Activated CD4-positive, alpha-beta T cell treated with anti-CD3 and anti-CD28 coated beads, Interleukin-2, amount 10 ng/mL, durations not matched to agents 7 days and 5 days (primary cell): Measurements from ENCODE around the gene PARN. TPM values are rescaled to one million over a fixed set of nuclear protein-coding genes. Genes with fewer than 3 reads are reported as not detected.
"Not testable (repeated sequence)": the region's sequence is repeated elsewhere in the genome, so short reads cannot be mapped to it uniquely, and the experiment has no call there.

Experiments
- CTCF ChIA-PET: fragments of 350-600 bp; sonication (Branson Sonifier 250); formaldehyde crosslinking; loops from one replicate; lab custom pipeline; 2021; ENCODE audit warnings: antibody characterized with exemption; lab: Charles Lee
- POLR2A ChIA-PET: fragments of 350-600 bp; sonication (Branson Sonifier 250); formaldehyde crosslinking; loops from one replicate; lab custom pipeline; 2021; ENCODE audit warnings: antibody characterized with exemption; lab: Charles Lee
- DNase-seq: peaks from one replicate; pipeline ENCODE4 v3.0.0-alpha.2; 2020
- H3K27ac Mint-ChIP-seq: one replicate; pipeline ENCODE4 v1.8.0; 2021; ENCODE audit warnings: mild to moderate bottlenecking, moderate library complexity, mixed read lengths
- H3K27me3 Mint-ChIP-seq: one replicate; pipeline ENCODE4 v1.8.0; 2021; ENCODE audit warnings: mixed read lengths
- H3K36me3 Mint-ChIP-seq: one replicate; pipeline ENCODE4 v1.8.0; 2021; ENCODE audit warnings: low read depth, mixed read lengths
- H3K4me1 Mint-ChIP-seq: one replicate; pipeline ENCODE4 v1.8.0; 2021; ENCODE audit warnings: mixed read lengths
- H3K4me3 Mint-ChIP-seq: one replicate; pipeline ENCODE4 v1.8.0; 2021; ENCODE audit warnings: mild to moderate bottlenecking, moderate library complexity, mixed read lengths
- H3K9me3 Mint-ChIP-seq: one replicate; pipeline ENCODE4 v1.8.0; 2021; ENCODE audit warnings: mixed read lengths
- total RNA-seq, 2 experiments: library from RNA; stranded (reverse); gene quantifications; one replicate each; pipeline ENCODE4 v1.2.3, GENCODE V29; 2021

The PARN gene
- total RNA-seq, 2 experiments from 2014 or later: 41.1 to 51.8 TPM

- no peak for DNase-seq
- H3K9me3 Mint-ChIP-seq: no peaks in the 10 kb centered on the region
- no peaks in the 10 kb centered on the region for H3K36me3 Mint-ChIP-seq
- ChIA-PET POLR2A (no interaction called here), CTCF (interaction anchor here (0.6 to 1.2 kb wide), 3 partner anchors 29 to 768 kb away, joined by 3 read pairs; no protein-coding TSS in a partner anchor)
- H3K27me3 Mint-ChIP-seq: no peaks in the 10 kb centered on the region
- no peak overlapping the region for H3K27ac Mint-ChIP-seq
- no peak overlapping the region for H3K4me3 Mint-ChIP-seq
- no peaks in the 10 kb centered on the region for H3K4me1 Mint-ChIP-seq
Measured at GRCh38 chr16:14444979-14445810, 184.9 kb downstream of the PARN start.

GRCh38 chr16:14441533-14441932 lies 188.5 kb downstream of the PARN start:
- H3K27me3 Mint-ChIP-seq, POLR2A ChIA-PET, H3K4me3 Mint-ChIP-seq, DNase-seq, H3K27ac Mint-ChIP-seq, H3K36me3 Mint-ChIP-seq, CTCF ChIA-PET, H3K9me3 Mint-ChIP-seq: not testable (repeated sequence)
- H3K4me1 Mint-ChIP-seq: peaks cover 19% of the 10 kb centered on the region

GRCh38 chr16:14438256-14438655 lies 191.8 kb downstream of the PARN start:
- Mint-ChIP-seq H3K4me3 (no peak overlapping the region), H3K27ac (no peak overlapping the region), H3K9me3 (no peaks in the 10 kb centered on the region), H3K4me1 (peaks cover 34% of the 10 kb centered on the region), H3K27me3 (no peaks in the 10 kb centered on the region), H3K36me3 (peaks cover 13% of the 10 kb centered on the region)
- ChIA-PET CTCF (interaction anchor here (0.6 kb wide), 2 partner anchors 1109 to 1814 kb away, joined by 3 to 4 read pairs; no protein-coding TSS in a partner anchor), POLR2A (no interaction called here)
- DNase-seq: no peak

- H3K36me3 Mint-ChIP-seq: peaks cover 14% of the 10 kb centered on the region
- no peak overlapping the region for H3K27ac Mint-ChIP-seq
- no peaks in the 10 kb centered on the region for H3K9me3 Mint-ChIP-seq
- peaks cover 34% of the 10 kb centered on the region for H3K4me1 Mint-ChIP-seq
- DNase-seq: no peak
- H3K27me3 Mint-ChIP-seq: no peaks in the 10 kb centered on the region
- H3K4me3 Mint-ChIP-seq: no peak overlapping the region
- CTCF ChIA-PET: no interaction called here
- POLR2A ChIA-PET: no interaction called here
Measured at GRCh38 chr16:14437426-14437825, 192.6 kb downstream of the PARN start.

- Mint-ChIP-seq H3K27me3 (no peaks in the 10 kb centered on the region), H3K27ac (peak overlapping the region; percentile 86), H3K4me1 (peaks cover 34% of the 10 kb centered on the region), H3K36me3 (peaks cover 19% of the 10 kb centered on the region), H3K4me3 (peak overlapping the region; percentile 3), H3K9me3 (no peaks in the 10 kb centered on the region)
- ChIA-PET POLR2A (no interaction called here), CTCF (no interaction called here)
- peak; percentile 23 for DNase-seq
Measured at GRCh38 chr16:14436401-14436955, 193.6 kb downstream of the PARN start.

- H3K9me3 Mint-ChIP-seq: no peaks in the 10 kb centered on the region
- peak overlapping the region; percentile 69 for H3K27ac Mint-ChIP-seq
- no peak for DNase-seq
- peaks cover 19% of the 10 kb centered on the region for H3K36me3 Mint-ChIP-seq
- H3K4me3 Mint-ChIP-seq: no peak overlapping the region
- ChIA-PET POLR2A (no interaction called here), CTCF (no interaction called here)
- H3K27me3 Mint-ChIP-seq: no peaks in the 10 kb centered on the region
- peaks cover 34% of the 10 kb centered on the region for H3K4me1 Mint-ChIP-seq
Measured at GRCh38 chr16:14434860-14435259, 195.2 kb downstream of the PARN start.

- DNase-seq, H3K36me3 Mint-ChIP-seq, H3K4me1 Mint-ChIP-seq, H3K4me3 Mint-ChIP-seq, CTCF ChIA-PET, H3K9me3 Mint-ChIP-seq, H3K27ac Mint-ChIP-seq, H3K27me3 Mint-ChIP-seq, POLR2A ChIA-PET: not testable (repeated sequence)
Measured at GRCh38 chr16:14428971-14429637, 201.0 kb downstream of the PARN start.

- ChIA-PET CTCF (interaction anchor here (0.6 kb wide), 1 partner anchor 91 kb away, joined by 3 read pairs; no protein-coding TSS in a partner anchor), POLR2A (no interaction called here)
- Mint-ChIP-seq H3K4me1 (no peaks in the 10 kb centered on the region), H3K27ac (no peak overlapping the region), H3K4me3 (no peak overlapping the region), H3K36me3 (peaks cover 6% of the 10 kb centered on the region), H3K9me3 (no peaks in the 10 kb centered on the region), H3K27me3 (no peaks in the 10 kb centered on the region)
- no peak for DNase-seq
Measured at GRCh38 chr16:14428043-14428442, 202.0 kb downstream of the PARN start.

GRCh38 chr16:14427371-14427948 lies 202.6 kb downstream of the PARN start:
- Mint-ChIP-seq H3K27me3 (no peaks in the 10 kb centered on the region), H3K4me1 (no peaks in the 10 kb centered on the region), H3K36me3 (peaks cover 5% of the 10 kb centered on the region), H3K9me3 (no peaks in the 10 kb centered on the region), H3K4me3 (no peak overlapping the region), H3K27ac (no peak overlapping the region)
- no peak for DNase-seq
- ChIA-PET POLR2A (no interaction called here), CTCF (interaction anchor here (1.2 kb wide), 1 partner anchor 46 kb away, joined by 3 read pairs; no protein-coding TSS in a partner anchor)

GRCh38 chr16:14424595-14424994 lies 205.5 kb downstream of the PARN start:
- POLR2A ChIA-PET: no interaction called here
- CTCF ChIA-PET: no interaction called here
- Mint-ChIP-seq H3K4me1 (no peaks in the 10 kb centered on the region), H3K4me3 (no peak overlapping the region), H3K27ac (no peak overlapping the region), H3K36me3 (no peaks in the 10 kb centered on the region), H3K27me3 (no peaks in the 10 kb centered on the region), H3K9me3 (no peaks in the 10 kb centered on the region)
- no peak for DNase-seq

- ChIA-PET CTCF (no interaction called here), POLR2A (no interaction called here)
- no peaks in the 10 kb centered on the region for H3K9me3 Mint-ChIP-seq
- no peaks in the 10 kb centered on the region for H3K36me3 Mint-ChIP-seq
- H3K4me1 Mint-ChIP-seq: no peaks in the 10 kb centered on the region
- H3K27ac Mint-ChIP-seq: no peak overlapping the region
- H3K4me3 Mint-ChIP-seq: no peak overlapping the region
- no peak for DNase-seq
- H3K27me3 Mint-ChIP-seq: no peaks in the 10 kb centered on the region
Measured at GRCh38 chr16:14423344-14423743, 206.7 kb downstream of the PARN start.

GRCh38 chr16:14420721-14421488 lies 209.2 kb downstream of the PARN start:
- peaks cover 3% of the 10 kb centered on the region for H3K9me3 Mint-ChIP-seq
- no peaks in the 10 kb centered on the region for H3K36me3 Mint-ChIP-seq
- no peak overlapping the region for H3K27ac Mint-ChIP-seq
- CTCF ChIA-PET: no interaction called here
- no peaks in the 10 kb centered on the region for H3K4me1 Mint-ChIP-seq
- POLR2A ChIA-PET: no interaction called here
- H3K27me3 Mint-ChIP-seq: no peaks in the 10 kb centered on the region
- no peak overlapping the region for H3K4me3 Mint-ChIP-seq
- no peak for DNase-seq
